ENCODE measurements around the gene DAPP1.
"Not testable (repeated sequence)": the region's sequence is repeated elsewhere in the genome, so short reads cannot be mapped to it uniquely, and the experiment has no call there.

Gene DAPP1

GRCh38 chr4:99825272-99825671, 8.6 kb downstream of the DAPP1 start:
- DNase-seq, result no peak

- DNase-seq, result no peak
Measured at GRCh38 chr4:99826016-99826415, 9.4 kb downstream of the DAPP1 start.

- no peak for DNase-seq
Measured at GRCh38 chr4:99827454-99827853, 10.8 kb downstream of the DAPP1 start.

- no peak for DNase-seq
Measured at GRCh38 chr4:99827857-99828256, 11.2 kb downstream of the DAPP1 start.

GRCh38 chr4:99828477-99828876, 11.8 kb downstream of the DAPP1 start:
- no peak for DNase-seq

GRCh38 chr4:99830051-99830450, 13.4 kb downstream of the DAPP1 start:
- not testable (repeated sequence) for DNase-seq

GRCh38 chr4:99832321-99832720, 15.7 kb downstream of the DAPP1 start:
- no peak for DNase-seq

- DNase-seq, result no peak
Measured at GRCh38 chr4:99832758-99833157, 16.1 kb downstream of the DAPP1 start.

GRCh38 chr4:99833756-99834155, 17.1 kb downstream of the DAPP1 start:
- no peak for DNase-seq

GRCh38 chr4:99834569-99834968, 17.9 kb downstream of the DAPP1 start:
- DNase-seq, result no peak

- DNase-seq, result no peak
Measured at GRCh38 chr4:99835942-99836341, 19.3 kb downstream of the DAPP1 start.

GRCh38 chr4:99838927-99839326, 22.3 kb downstream of the DAPP1 start:
- DNase-seq, result no peak

GRCh38 chr4:99841129-99841528, 24.5 kb downstream of the DAPP1 start:
- no peak for DNase-seq

- no peak for DNase-seq
Measured at GRCh38 chr4:99843413-99843812, 26.8 kb downstream of the DAPP1 start.

GRCh38 chr4:99844048-99844447, 27.4 kb downstream of the DAPP1 start:
- DNase-seq, result no peak

GRCh38 chr4:99845179-99845578, 28.6 kb downstream of the DAPP1 start:
- DNase-seq, result no peak

GRCh38 chr4:99845708-99846469, 29.3 kb downstream of the DAPP1 start:
- no peak for DNase-seq

- DNase-seq, result no peak
Measured at GRCh38 chr4:99846891-99847290, 30.3 kb downstream of the DAPP1 start.

- DNase-seq, result no peak
Measured at GRCh38 chr4:99847362-99847976, 30.8 kb downstream of the DAPP1 start.

- no peak for DNase-seq
Measured at GRCh38 chr4:99848591-99849001, 32.0 kb downstream of the DAPP1 start.

- DNase-seq, result no peak
Measured at GRCh38 chr4:99852199-99852749, 35.6 kb downstream of the DAPP1 start.

- no peak for DNase-seq
Measured at GRCh38 chr4:99853190-99853589, 36.6 kb downstream of the DAPP1 start.

GRCh38 chr4:99853999-99854398, 37.4 kb downstream of the DAPP1 start:
- DNase-seq, result peak; percentile 40

- no peak for DNase-seq
Measured at GRCh38 chr4:99855678-99856077, 39.1 kb downstream of the DAPP1 start.

All from NCI-H748 treated with DMSO at 0.1 percent for 48 hours (cell line).